H1 (cell line): ENCODE data around the gene PTPN7. TPM values are rescaled to one million over a fixed set of nuclear protein-coding genes. Genes with fewer than 3 reads are reported as not detected.

Experiments
- CTCF ChIA-PET: fragments of 300-600 bp; sonication (Branson Sonifier 250); formaldehyde crosslinking; loops from one replicate; lab custom pipeline; 2021; ENCODE audit not compliant: partially characterized antibody; lab: Charles Lee
- POLR2A ChIA-PET: fragments of 300-600 bp; sonication (Branson Sonifier 250); formaldehyde crosslinking; loops from one replicate; lab custom pipeline; 2021; ENCODE audit warnings: inconsistent platforms; ENCODE audit not compliant: partially characterized antibody; lab: Charles Lee
- DNase-seq, 2 experiments: peaks; one replicate each; pipeline versions ENCODE4 v3.0.0 to v3.0.0-alpha.2; 2010 to 2022; ENCODE audit warnings: low spot score in 2 of 2, low read depth in 1 of 2, mixed read lengths in 1 of 2
- FAIRE-seq: peaks from 2 replicates; lab custom pipeline; 2011; peaks lifted over from hg19 to GRCh38; lab: Jason Lieb, UNC
- H2AFZ ChIP-seq: 2 replicates; pipeline ENCODE4 v1.8.1; 2012; ENCODE audit warnings: low read length, inconsistent platforms
- H2AK5ac ChIP-seq: 2 replicates; pipeline ENCODE4 v1.6.1; 2013; ENCODE audit warnings: low read depth, low read length
- H2BK120ac ChIP-seq: replicated peaks from 2 replicates; pipeline ENCODE3; 2013; ENCODE audit warnings: low read depth, low read length, inconsistent platforms
- H2BK12ac ChIP-seq: 2 replicates; pipeline ENCODE4 v1.6.1; 2013; ENCODE audit warnings: low read depth, low read length
- H2BK15ac ChIP-seq: 2 replicates; pipeline ENCODE4 v1.6.1; 2013; ENCODE audit warnings: low read length
- H2BK20ac ChIP-seq: 2 replicates; pipeline ENCODE4 v1.6.1; 2013; ENCODE audit warnings: low read length
- H2BK5ac ChIP-seq: 2 replicates; pipeline ENCODE4 v1.6.1; 2013; ENCODE audit warnings: low read depth, low read length
- H3K14ac ChIP-seq: 2 replicates; pipeline ENCODE4 v1.6.1; 2013; ENCODE audit warnings: inconsistent platforms; ENCODE audit not compliant: insufficient read length
- H3K18ac ChIP-seq: 2 replicates; pipeline ENCODE4 v1.6.1; 2013; ENCODE audit warnings: low read length; ENCODE audit errors: extremely low read depth
- H3K23ac ChIP-seq: 2 replicates; pipeline ENCODE4 v1.6.1; 2013; ENCODE audit warnings: inconsistent platforms; ENCODE audit not compliant: insufficient read length
- H3K23me2 ChIP-seq: 2 replicates; pipeline ENCODE4 v1.6.1; 2013; ENCODE audit warnings: low read depth, low read length
- H3K27ac ChIP-seq: 2 replicates; pipeline ENCODE4 v1.6.1; 2011; ENCODE audit warnings: low read depth, low read length, inconsistent platforms
- H3K27me3 ChIP-seq, 4 experiments: replicated peaks in 1 of 4; 1 replicate in 1 of 4; 2 replicates in 3 of 4; pipeline versions ENCODE4 v1.6.1 to v1.8.1; 2011 to 2013; ENCODE audit warnings: low read length in 3 of 4, mild to moderate bottlenecking in 3 of 4, inconsistent platforms in 2 of 4, mixed read lengths in 2 of 4, moderate library complexity in 1 of 4; ENCODE audit not compliant: control insufficient read depth in 3 of 4, insufficient read depth in 3 of 4; ENCODE audit errors: extremely low read depth in 1 of 4
- H3K36me3 ChIP-seq, 4 experiments: 2 replicates each; pipeline versions ENCODE4 v1.6.1 to v1.8.1; 2011 to 2013; ENCODE audit warnings: mild to moderate bottlenecking in 4 of 4, low read length in 3 of 4, moderate library complexity in 2 of 4, control low read depth in 1 of 4, inconsistent platforms in 1 of 4; ENCODE audit not compliant: insufficient read depth in 4 of 4, control insufficient read depth in 2 of 4
- H3K4ac ChIP-seq: replicated peaks from 2 replicates; pipeline ENCODE3; 2013; ENCODE audit warnings: low read length, low read depth, mixed read lengths, inconsistent platforms; ENCODE audit not compliant: insufficient read length
- H3K4me1 ChIP-seq, 4 experiments: replicated peaks in 1 of 4; 1 replicate in 1 of 4; 2 replicates in 3 of 4; pipeline versions ENCODE4 v1.6.1 to v1.8.1; 2011 to 2013; ENCODE audit warnings: low read length in 3 of 4, inconsistent platforms in 2 of 4, mixed read lengths in 1 of 4; ENCODE audit not compliant: insufficient read depth in 4 of 4, control insufficient read depth in 3 of 4
- H3K4me2 ChIP-seq, 2 experiments: 2 replicates each; pipeline versions ENCODE4 v1.6.1 to v1.8.1; 2011 to 2013; ENCODE audit warnings: low read depth in 2 of 2, low read length in 2 of 2, control low read depth in 1 of 2, inconsistent platforms in 1 of 2, mild to moderate bottlenecking in 1 of 2; ENCODE audit not compliant: insufficient read depth in 1 of 2
- H3K4me3 ChIP-seq, 4 experiments: fragments of 200-600, 300-600 bp in 1 of 4; sonication (generic), shearing (Covaris generic), sonication (Bioruptor Twin) in 1 of 4; 2 replicates each; pipeline versions ENCODE4 v1.5.1 to v1.8.1; 2011 to 2016; ENCODE audit warnings: low read length in 4 of 4, low read depth in 3 of 4, control low read depth in 2 of 4, inconsistent platforms in 2 of 4, mild to moderate bottlenecking in 2 of 4, mixed read lengths in 1 of 4, moderate library complexity in 1 of 4; ENCODE audit not compliant: insufficient read depth in 2 of 4; ENCODE audit errors: extremely low read depth in 1 of 4
- H3K56ac ChIP-seq: replicated peaks from 2 replicates; pipeline ENCODE3; 2013; ENCODE audit warnings: low read depth, mild to moderate bottlenecking, mixed read lengths, low read length, inconsistent platforms; ENCODE audit not compliant: insufficient read length
- H3K79me1 ChIP-seq: 2 replicates; pipeline ENCODE4 v1.6.1; 2013; ENCODE audit warnings: low read depth, low read length, control low read depth
- H3K79me2 ChIP-seq, 2 experiments: 2 replicates each; pipeline versions ENCODE4 v1.6.1 to v1.8.1; 2012 to 2013; ENCODE audit warnings: low read length in 2 of 2, mild to moderate bottlenecking in 2 of 2, inconsistent platforms in 1 of 2; ENCODE audit not compliant: insufficient read depth in 2 of 2, control insufficient read depth in 1 of 2
- H3K9ac ChIP-seq, 4 experiments: replicated peaks in 1 of 4; 1 replicate in 1 of 4; 2 replicates in 3 of 4; pipeline versions ENCODE4 v1.6.1 to v1.8.1; 2011 to 2013; ENCODE audit warnings: low read depth in 3 of 4, low read length in 3 of 4, control low read depth in 2 of 4, mild to moderate bottlenecking in 2 of 4, moderate library complexity in 2 of 4, inconsistent platforms in 1 of 4; ENCODE audit errors: extremely low read depth in 1 of 4
- H3K9me3 ChIP-seq, 2 experiments: 2 replicates each; pipeline versions ENCODE4 v1.6.1 to v1.8.1; 2012 to 2013; ENCODE audit warnings: mild to moderate bottlenecking in 2 of 2, moderate library complexity in 2 of 2, control low read depth in 1 of 2, inconsistent platforms in 1 of 2, low read depth in 1 of 2, low read length in 1 of 2, mixed read lengths in 1 of 2; ENCODE audit not compliant: insufficient read depth in 2 of 2
- H4K20me1 ChIP-seq, 2 experiments: replicated peaks in 1 of 2; 2 replicates each; pipeline versions ENCODE3 to v1.8.1; 2011 to 2013; ENCODE audit warnings: inconsistent platforms in 2 of 2, low read length in 2 of 2, mild to moderate bottlenecking in 1 of 2; ENCODE audit not compliant: insufficient read depth in 2 of 2, control insufficient read depth in 1 of 2
- H4K5ac ChIP-seq: 2 replicates; pipeline ENCODE4 v1.6.1; 2013; ENCODE audit warnings: low read length, low read depth, mixed read lengths, inconsistent platforms; ENCODE audit not compliant: insufficient read length
- H4K8ac ChIP-seq: 2 replicates; pipeline ENCODE4 v1.8.0; 2013; ENCODE audit warnings: mild to moderate bottlenecking, moderate library complexity, low read length, inconsistent platforms; ENCODE audit not compliant: insufficient read depth; ENCODE audit errors: extremely low read depth
- H4K91ac ChIP-seq: replicated peaks from 2 replicates; pipeline ENCODE3; 2013; ENCODE audit warnings: low read length, mixed read lengths, inconsistent platforms; ENCODE audit not compliant: insufficient read length
- CTCF ChIP-seq, 3 experiments: IDR thresholded peaks; 1 replicate in 2 of 3; 2 replicates in 1 of 3; pipeline versions ENCODE4 v1.5.1 to v1.6.1; 2011; ENCODE audit warnings: low read length in 3 of 3, mild to moderate bottlenecking in 3 of 3, inconsistent platforms in 2 of 3, low read depth in 1 of 3, moderate library complexity in 1 of 3; ENCODE audit not compliant: insufficient read depth in 1 of 3; ENCODE audit errors: control extremely low read depth in 1 of 3
- RAD21 ChIP-seq, 2 experiments: IDR thresholded peaks in 1 of 2; conservative IDR thresholded peaks in 1 of 2; 2 replicates each; pipeline ENCODE4 v1.6.1; 2011; ENCODE audit warnings: low read depth in 2 of 2, low read length in 2 of 2, improper control_type of control experiment in 1 of 2, inconsistent platforms in 1 of 2, mild to moderate bottlenecking in 1 of 2, moderate library complexity in 1 of 2
- SUZ12 ChIP-seq: fragments of 200-600 bp; sonication (generic); IDR thresholded peaks from 2 replicates; pipeline ENCODE4 v1.6.1; 2012; ENCODE audit warnings: mild to moderate bottlenecking, inconsistent platforms, low read length, moderate library complexity, mixed read lengths
- WGBS, 2 experiments: shearing (Covaris generic) in 1 of 2; methylation state at CpG; one replicate each; pipeline versions ENCODE4 v1.1.6 to v1.1.7; 2013 to 2015; ENCODE audit warnings: low lambda C conversion rate in 2 of 2, mixed read lengths in 2 of 2, inconsistent platforms in 1 of 2, low coverage in 1 of 2, missing lambda C conversion rate in 1 of 2; ENCODE audit not compliant: insufficient replicate concordance in 2 of 2, insufficient coverage in 1 of 2, insufficient read length in 1 of 2; ENCODE audit errors: extremely low coverage in 1 of 2, missing lambda C conversion rate in 1 of 2; 5-methylcytosine and 5-hydroxymethylcytosine counted together
- polyA plus RNA-seq, 7 experiments: library from polyadenylated mRNA; depleted of rRNA in 3 of 7; stranded (reverse) in 5 of 7; unstranded in 2 of 7; fragments of >200 nt in 5 of 7; fragments of 200-250 nt in 2 of 7; gene quantifications; 1 replicate in 5 of 7; 2 replicates in 1 of 7; 4 replicates in 1 of 7; pipeline versions ENCODE4 v1.2.1 to v1.2.3, GENCODE V29; 2011 to 2013; ENCODE audit warnings: missing spikeins in 2 of 7, mixed read lengths in 2 of 7
- total RNA-seq: library from RNA; stranded (reverse); fragmentation: NEBNext Ultra II Directional; extraction: Animal tissue kit (Norgen Biotek cat#: 25700); gene quantifications from 2 replicates; pipeline ENCODE4 v1.2.1, GENCODE V29; 2021

PTPN7 gene
- total and polyA plus RNA-seq, 2 of the 8 experiments (the other 6 are each of a cell fraction or from before 2014, with no cell fraction given), result 0.20 TPM; not detected in 1

DNA sequence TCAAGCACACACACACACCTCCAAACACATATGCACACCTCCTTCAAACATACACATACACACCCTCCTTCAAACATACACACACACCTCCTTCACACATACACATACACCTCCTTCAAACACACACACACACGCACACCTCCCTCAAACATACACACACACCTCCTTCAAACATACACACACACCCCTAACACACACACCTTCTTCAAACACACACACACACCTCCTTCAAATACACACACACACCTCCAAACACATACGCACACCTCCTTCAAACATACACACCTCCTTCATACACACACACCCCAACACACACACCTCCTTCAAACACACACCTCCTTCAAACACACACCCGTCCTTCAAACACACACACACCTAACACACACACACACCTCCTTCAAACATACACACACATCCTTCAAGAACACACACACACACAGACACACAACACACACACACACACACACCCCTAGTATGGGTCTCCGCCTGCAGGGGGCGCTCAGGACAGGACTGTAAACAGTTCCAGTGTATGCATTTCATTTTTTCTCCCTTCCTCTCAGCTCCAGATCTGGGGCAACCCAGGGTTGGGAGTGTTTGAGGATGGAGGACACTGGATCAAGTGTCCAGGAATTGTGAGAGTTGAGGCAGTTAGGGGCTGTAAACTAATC, 45.3 kb upstream of the PTPN7 start:
- Histone ChIP-seq H3K23me2 (peaks cover 18% of the 10 kb centered on the region; the same call in 1 of the 2 replicates), H3K9ac (no peak overlapping the region), H3K14ac (no peak overlapping the region), H4K5ac (no peak overlapping the region), H2BK120ac (no peak overlapping the region), H4K8ac (no peak overlapping the region), H3K36me3 (no peaks in the 10 kb centered on the region), H2BK5ac (peak overlapping the region; percentile 67; the same call in 1 of the 2 replicates), H3K18ac (peak overlapping the region; percentile 25; the same call in 1 of the 2 replicates), H4K20me1 (peaks cover 0 to 3% of the 10 kb centered on the region in 2 experiments), H3K9me3 (no peaks in the 10 kb centered on the region), H2AK5ac (peak overlapping the region; percentile 90; the same call in 1 of the 2 replicates), H2BK12ac (peak overlapping the region; percentile 94; the same call in 1 of the 2 replicates), H2BK15ac (peak overlapping the region; percentile 55; the same call in 1 of the 2 replicates)
- CTCF ChIA-PET, result interaction anchor here (0.6 to 14.5 kb wide), 27 partner anchors 9 to 373 kb away, joined by 3 to 249 read pairs (median 5); partner anchors contain the start of gene LGR6
- peak in 1 of 2 experiments; percentile 73 for DNase-seq
- no peak for FAIRE-seq
- TF ChIP-seq RAD21 (IDR thresholded peaks at IDR 0.05 in 1 of 2, conservative IDR thresholded peaks at IDR 0.05 in 1 of 2; ENCODE audit: low read depth in 2 of 2, low read length in 2 of 2), result peak; percentile 37 to 61; a peak in 3 of 4 replicates
- peak; percentile 63 to 76 (median 75) for TF ChIP-seq CTCF (IDR thresholded peaks at IDR 0.05; ENCODE audit: control extremely low read depth in 1 of 3, insufficient read depth in 1 of 3, low read depth in 1 of 3, low read length in 3 of 3)
- no peak for TF ChIP-seq SUZ12
- TF ChIP-seq, all 59 proteins: peak for 2
- Histone ChIP-seq H2AFZ (peak overlapping the region; percentile 70; the same call in 1 of the 2 replicates), H3K4me1 (peaks cover 0 to 2% (median 0%) of the 10 kb centered on the region in 4 experiments; a peak in 1 of 7 replicates), H3K79me2 (no peaks in the 10 kb centered on the region), H3K27ac (no peak overlapping the region), H3K79me1 (no peaks in the 10 kb centered on the region; the same call in 1 of the 2 replicates), H3K56ac (peak overlapping the region; percentile 94), H3K27me3 (no peaks in the 10 kb centered on the region; a peak in 1 of 7 replicates), H3K4ac (no peak overlapping the region), H3K23ac (no peak overlapping the region), H3K4me2 (no peak overlapping the region), H3K4me3 (no peak overlapping the region), H2BK20ac (peak overlapping the region; percentile 61), H4K91ac (peak overlapping the region; percentile 69)
- POLR2A ChIA-PET, result interaction anchor here (0.5 kb wide), 1 partner anchor 41 kb away, joined by 3 read pairs; no protein-coding TSS in a partner anchor
- 46 to 100% methylated on average over 3 to 5 of the region's 5 CpGs for WGBS, 2 experiments
